ENCODE measurements around the gene FRMD4A. TPM values are rescaled to one million over a fixed set of nuclear protein-coding genes. Genes with fewer than 3 reads are reported as not detected.

FRMD4A gene
- total and polyA plus RNA-seq, 2 of the 4 experiments (the other 2 are of a cell fraction) = 30.3 to 68.8 TPM

DNA sequence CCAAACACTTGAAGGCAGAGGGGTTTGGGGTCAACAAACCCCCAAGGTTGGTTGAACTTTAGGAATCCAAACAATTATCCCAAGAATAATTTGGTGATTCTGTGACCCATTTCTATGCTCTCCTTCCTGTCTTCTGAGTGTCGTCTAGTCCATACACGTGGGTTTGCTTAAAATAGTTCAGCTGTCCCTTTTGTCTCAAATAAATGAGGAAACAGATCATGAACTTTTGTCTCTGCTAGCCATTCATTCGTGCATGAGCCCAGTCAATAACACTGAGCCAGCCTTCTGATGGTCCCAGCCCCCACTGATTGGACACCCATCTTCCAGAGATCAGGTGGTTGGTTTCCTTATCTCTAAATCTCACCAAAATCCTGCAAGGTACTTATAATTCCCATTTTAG, 488.6 kb downstream of the FRMD4A start:
- intact Hi-C loops (cut with micrococcal nuclease) (no loop called here), in situ Hi-C loops (cut with MboI; ENCODE audit: low sequenced_read_pairs) (no loop called here)
- peaks cover 17% of the 10 kb centered on the region for H3K4me1 ChIP-seq (ENCODE audit: control insufficient read depth, insufficient read depth, low read length)

More for the DNA sequence above, 488.6 kb downstream of the FRMD4A start:
- Histone ChIP-seq H3K4ac (ENCODE audit: low read depth, low read length) (no peak overlapping the region), H2AK9ac (replicated peaks; ENCODE audit: low read depth, low read length, poor library complexity) (no peak overlapping the region), H3K79me1 (ENCODE audit: low read depth in 1 of 2, low read length in 2 of 2) (peaks cover 40 to 89% of the 10 kb centered on the region in 2 experiments), H4K8ac (ENCODE audit: low read depth in 2 of 2, low read length in 2 of 2) (no peak overlapping the region), H3K9ac (ENCODE audit: low read depth, low read length) (no peak overlapping the region), H4K91ac (ENCODE audit: insufficient read depth, low read depth, low read length) (no peak overlapping the region), H2AK5ac (ENCODE audit: low read depth, low read length) (no peak overlapping the region), H3K36me3 (ENCODE audit: control insufficient read depth, insufficient read depth, low read length) (no peaks in the 10 kb centered on the region), H2BK15ac (ENCODE audit: low read depth, low read length) (no peak overlapping the region), H3K27me3 (ENCODE audit: control insufficient read depth, insufficient read depth, low read length) (no peaks in the 10 kb centered on the region), H3K56ac (ENCODE audit: extremely low read depth, insufficient read depth, low read length) (no peak overlapping the region), H3K9me3 (ENCODE audit: control insufficient read depth, insufficient read depth, low read length) (no peaks in the 10 kb centered on the region), H3K23ac (ENCODE audit: low read depth, low read length) (no peak overlapping the region), H3K27ac (ENCODE audit: insufficient read depth, low read length) (no peak overlapping the region), H3K4me3 (ENCODE audit: insufficient read depth, low read depth, low read length) (no peak overlapping the region), H2BK120ac (ENCODE audit: low read depth, low read length) (no peak overlapping the region), H4K5ac (ENCODE audit: low read depth, low read length) (no peak overlapping the region), H3K9me1 (ENCODE audit: insufficient read depth, low read length) (peaks cover 28% of the 10 kb centered on the region), H2BK20ac (ENCODE audit: low read depth, low read length) (no peak overlapping the region), H3K4me2 (ENCODE audit: low read depth, low read length) (no peak overlapping the region), H4K20me1 (ENCODE audit: insufficient read depth, low read length) (no peaks in the 10 kb centered on the region; the same call in 1 of the 2 replicates), H3K14ac (replicated peaks; ENCODE audit: low read depth, low read length) (no peak overlapping the region), H3K18ac (ENCODE audit: low read depth, low read length) (no peak overlapping the region), H2BK5ac (ENCODE audit: low read depth, low read length, poor library complexity, severe bottlenecking) (no peak overlapping the region), H2AFZ (replicated peaks; ENCODE audit: low read length, poor library complexity) (no peak overlapping the region)
- TF ChIP-seq BHLHE40 (IDR thresholded peaks at IDR 0.05; ENCODE audit: low read depth, low read length) (no peak), POLR2A (IDR thresholded peaks at IDR 0.05; ENCODE audit: low read depth, low read length) (no peak), MAZ (IDR thresholded peaks at IDR 0.05; ENCODE audit: borderline replicate concordance, low read depth, low read length) (no peak), CEBPB (IDR thresholded peaks at IDR 0.05; ENCODE audit: low read depth, low read length) (no peak), RCOR1 (IDR thresholded peaks at IDR 0.05; ENCODE audit: insufficient replicate concordance, low read length) (no peak)
- TF ChIP-seq, protein P1, sequence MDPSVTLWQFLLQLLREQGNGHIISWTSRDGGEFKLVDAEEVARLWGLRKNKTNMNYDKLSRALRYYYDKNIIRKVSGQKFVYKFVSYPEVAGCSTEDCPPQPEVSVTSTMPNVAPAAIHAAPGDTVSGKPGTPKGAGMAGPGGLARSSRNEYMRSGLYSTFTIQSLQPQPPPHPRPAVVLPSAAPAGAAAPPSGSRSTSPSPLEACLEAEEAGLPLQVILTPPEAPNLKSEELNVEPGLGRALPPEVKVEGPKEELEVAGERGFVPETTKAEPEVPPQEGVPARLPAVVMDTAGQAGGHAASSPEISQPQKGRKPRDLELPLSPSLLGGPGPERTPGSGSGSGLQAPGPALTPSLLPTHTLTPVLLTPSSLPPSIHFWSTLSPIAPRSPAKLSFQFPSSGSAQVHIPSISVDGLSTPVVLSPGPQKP (IDR thresholded peaks at IDR 0.05; ENCODE audit: borderline replicate concordance, low read depth, low read length) = no peak
- TF ChIP-seq, protein P2, sequence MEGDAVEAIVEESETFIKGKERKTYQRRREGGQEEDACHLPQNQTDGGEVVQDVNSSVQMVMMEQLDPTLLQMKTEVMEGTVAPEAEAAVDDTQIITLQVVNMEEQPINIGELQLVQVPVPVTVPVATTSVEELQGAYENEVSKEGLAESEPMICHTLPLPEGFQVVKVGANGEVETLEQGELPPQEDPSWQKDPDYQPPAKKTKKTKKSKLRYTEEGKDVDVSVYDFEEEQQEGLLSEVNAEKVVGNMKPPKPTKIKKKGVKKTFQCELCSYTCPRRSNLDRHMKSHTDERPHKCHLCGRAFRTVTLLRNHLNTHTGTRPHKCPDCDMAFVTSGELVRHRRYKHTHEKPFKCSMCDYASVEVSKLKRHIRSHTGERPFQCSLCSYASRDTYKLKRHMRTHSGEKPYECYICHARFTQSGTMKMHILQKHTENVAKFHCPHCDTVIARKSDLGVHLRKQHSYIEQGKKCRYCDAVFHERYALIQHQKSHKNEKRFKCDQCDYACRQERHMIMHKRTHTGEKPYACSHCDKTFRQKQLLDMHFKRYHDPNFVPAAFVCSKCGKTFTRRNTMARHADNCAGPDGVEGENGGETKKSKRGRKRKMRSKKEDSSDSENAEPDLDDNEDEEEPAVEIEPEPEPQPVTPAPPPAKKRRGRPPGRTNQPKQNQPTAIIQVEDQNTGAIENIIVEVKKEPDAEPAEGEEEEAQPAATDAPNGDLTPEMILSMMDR (conservative IDR thresholded peaks at IDR 0.05; ENCODE audit: low read depth, low read length) = no peak
- TF ChIP-seq, protein P3, sequence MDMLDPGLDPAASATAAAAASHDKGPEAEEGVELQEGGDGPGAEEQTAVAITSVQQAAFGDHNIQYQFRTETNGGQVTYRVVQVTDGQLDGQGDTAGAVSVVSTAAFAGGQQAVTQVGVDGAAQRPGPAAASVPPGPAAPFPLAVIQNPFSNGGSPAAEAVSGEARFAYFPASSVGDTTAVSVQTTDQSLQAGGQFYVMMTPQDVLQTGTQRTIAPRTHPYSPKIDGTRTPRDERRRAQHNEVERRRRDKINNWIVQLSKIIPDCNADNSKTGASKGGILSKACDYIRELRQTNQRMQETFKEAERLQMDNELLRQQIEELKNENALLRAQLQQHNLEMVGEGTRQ (IDR thresholded peaks at IDR 0.05; ENCODE audit: low read depth, low read length) = no peak
- no CpG with 5 or more reads among the region's 3 CpGs for WGBS, 2 experiments (ENCODE audit: extremely low coverage in 2 of 2, insufficient read length in 1 of 2)
- BruUV-seq (replicated peaks) = no TSS peak
- no peak for DNase-seq
- CTCF ChIA-PET = no interaction called here
- dilution Hi-C loops (cut with HindIII; ENCODE audit: low sequenced_read_pairs, unreplicated experiment) = no loop called here
- no peak for ATAC-seq (ENCODE audit: low read depth)
- POLR2A ChIA-PET (ENCODE audit: unreplicated experiment) = no interaction called here

Data from IMR-90 (cell line).